ENCODE data around the gene SLC9A2.

- no peak for TF ChIP-seq POLR2AphosphoS5 (IDR thresholded peaks at IDR 0.05)
- no peak for TF ChIP-seq CTCF (IDR thresholded peaks at IDR 0.05 in 8 of 11, conservative IDR thresholded peaks at IDR 0.05 in 3 of 11)
- no peak for TF ChIP-seq POLR2A (IDR thresholded peaks at IDR 0.05)
Measured at GRCh38 chr2:102620332-102620731, 979 bp downstream of the SLC9A2 start.
